ENCODE measurements around the gene BBLN.

- TF ChIP-seq CTCF (IDR thresholded peaks at IDR 0.05) (no peak), POLR2A (IDR thresholded peaks at IDR 0.05) (no peak)
Measured at GRCh38 chr9:128152133-128153059, 7.7 kb upstream of the BBLN start.
